Erythroblast (primary cell): ENCODE measurements around the gene NUDT3.

Experiments used
- DNase-seq, 2 experiments: peaks; one replicate each; lab custom pipeline; 2025; lab: John Stamatoyannopoulos, UW
- GATA1 ChIP-seq: IDR thresholded peaks from 2 replicates; pipeline ENCODE4 v1.6.1; 2011; ENCODE audit warnings: low read depth, mild to moderate bottlenecking, control low read depth, low read length, moderate library complexity
- POLR2A ChIP-seq: IDR thresholded peaks from 2 replicates; pipeline ENCODE4 v1.6.1; 2011; ENCODE audit warnings: mild to moderate bottlenecking, low read length

Gene NUDT3

DNA sequence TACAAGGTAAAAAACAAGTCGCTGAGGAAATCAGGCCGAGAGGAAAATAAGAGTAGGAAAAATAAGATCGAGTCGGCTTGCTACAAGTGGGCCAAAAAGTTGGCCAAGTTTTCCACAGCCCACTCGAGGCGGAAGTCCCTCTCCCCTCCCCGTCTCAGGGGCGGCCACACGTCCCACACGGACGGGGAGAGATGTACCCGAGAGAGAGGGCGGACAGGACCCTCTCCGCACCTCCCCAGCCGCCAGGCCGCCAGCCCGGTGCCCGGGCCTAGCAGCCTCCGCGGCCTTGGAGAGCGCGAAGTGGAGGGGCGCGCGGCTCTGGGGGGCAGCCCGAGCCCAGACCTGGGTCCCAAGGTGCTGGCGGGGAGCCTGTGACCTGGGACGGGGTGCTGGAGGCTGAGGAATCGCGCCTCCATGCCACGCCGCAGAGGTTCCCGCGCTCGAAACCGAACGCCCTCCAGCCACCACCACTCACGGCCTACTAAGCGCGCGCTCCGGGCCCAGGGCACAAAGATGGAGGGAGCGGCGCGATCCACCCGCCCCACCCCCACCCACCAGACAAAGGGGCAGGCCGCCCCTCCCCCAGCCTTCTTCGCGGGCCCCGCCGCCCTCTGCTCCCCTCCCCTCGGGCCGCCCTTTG is 157.7 kb downstream of the NUDT3 start:
- DNase-seq, result no peak
- no peak for TF ChIP-seq GATA1
- TF ChIP-seq POLR2A, result no peak

DNA sequence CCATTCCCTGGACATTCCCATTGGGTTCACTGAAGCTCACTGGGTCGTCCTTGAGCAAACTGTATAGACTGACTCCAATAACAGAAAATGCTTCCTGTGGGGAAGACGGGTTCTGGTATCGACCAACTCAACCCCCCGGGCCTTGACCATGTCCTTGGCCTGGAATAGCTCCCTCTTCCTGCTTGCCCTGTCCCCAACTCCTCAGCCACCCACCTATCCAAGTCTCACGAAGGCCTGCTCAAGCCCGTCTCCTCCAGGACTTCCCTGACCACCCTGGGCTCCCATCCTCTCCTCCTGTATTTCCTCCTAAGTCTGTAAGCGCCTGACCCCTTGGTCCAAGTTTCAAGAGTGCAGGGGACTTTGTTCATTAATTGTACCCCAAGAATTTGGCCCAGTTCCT is 158.6 kb downstream of the NUDT3 start:
- TF ChIP-seq GATA1 (no peak), POLR2A (no peak)
- no peak for DNase-seq

DNA sequence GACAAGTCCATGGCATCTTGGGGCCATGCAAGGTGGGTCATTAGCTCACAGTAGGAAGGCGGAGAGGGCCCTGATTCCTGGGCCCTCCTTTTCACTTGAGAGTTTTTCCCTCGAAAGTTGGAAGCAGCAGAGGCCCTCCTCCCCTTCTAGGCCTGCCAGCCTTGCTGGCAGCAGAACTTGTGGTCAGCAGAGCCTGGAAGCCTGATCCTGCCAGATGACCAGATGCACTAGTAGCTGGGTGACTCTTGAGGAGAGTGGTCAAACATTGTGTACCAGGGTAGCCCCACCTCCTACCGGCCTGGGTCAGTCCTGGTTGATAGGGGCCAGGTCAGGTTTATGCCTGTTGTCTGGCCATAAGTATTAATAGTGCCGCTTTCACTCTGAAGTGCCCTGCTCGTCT is 159.6 kb downstream of the NUDT3 start:
- no peak for DNase-seq
- no peak for TF ChIP-seq GATA1
- no peak for TF ChIP-seq POLR2A

DNA sequence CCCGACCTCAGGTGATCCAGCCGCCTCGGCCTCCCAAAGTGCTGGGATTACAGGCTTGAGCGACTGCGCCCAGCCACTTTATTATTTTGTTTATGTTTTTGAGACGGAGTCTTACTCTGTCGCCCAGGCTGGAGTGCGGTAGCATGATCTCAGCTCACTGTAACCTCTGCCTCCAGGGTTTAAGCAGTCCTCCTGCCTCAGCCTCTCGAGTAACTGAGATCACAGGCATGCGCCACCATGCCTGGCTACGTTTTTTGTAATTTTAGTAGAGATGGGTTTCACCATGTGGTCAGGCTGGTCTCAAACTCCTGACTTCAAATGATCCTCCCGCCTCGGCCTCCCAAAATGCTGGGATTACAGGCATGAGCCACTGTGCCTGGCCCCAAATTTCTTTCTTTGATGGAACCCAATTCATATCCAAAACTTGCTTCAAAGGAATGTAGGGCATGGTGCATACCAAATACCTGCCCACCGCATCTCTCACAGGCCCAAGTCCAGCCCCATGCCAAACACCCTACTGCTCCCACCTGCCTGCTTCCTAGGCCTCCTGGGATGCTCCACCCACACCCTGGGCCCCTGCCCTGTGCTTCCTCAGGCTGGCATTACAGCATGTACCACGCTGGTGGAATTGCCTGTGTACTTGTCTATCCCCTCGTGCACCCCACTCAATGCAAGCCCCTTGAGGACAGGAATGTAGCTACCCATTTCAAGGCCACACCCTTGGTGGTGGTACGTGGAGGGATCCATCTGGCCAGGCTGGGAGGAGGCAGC is 160.7 kb downstream of the NUDT3 start:
- TF ChIP-seq GATA1, result no peak
- TF ChIP-seq POLR2A, result no peak
- no peak for DNase-seq

DNA sequence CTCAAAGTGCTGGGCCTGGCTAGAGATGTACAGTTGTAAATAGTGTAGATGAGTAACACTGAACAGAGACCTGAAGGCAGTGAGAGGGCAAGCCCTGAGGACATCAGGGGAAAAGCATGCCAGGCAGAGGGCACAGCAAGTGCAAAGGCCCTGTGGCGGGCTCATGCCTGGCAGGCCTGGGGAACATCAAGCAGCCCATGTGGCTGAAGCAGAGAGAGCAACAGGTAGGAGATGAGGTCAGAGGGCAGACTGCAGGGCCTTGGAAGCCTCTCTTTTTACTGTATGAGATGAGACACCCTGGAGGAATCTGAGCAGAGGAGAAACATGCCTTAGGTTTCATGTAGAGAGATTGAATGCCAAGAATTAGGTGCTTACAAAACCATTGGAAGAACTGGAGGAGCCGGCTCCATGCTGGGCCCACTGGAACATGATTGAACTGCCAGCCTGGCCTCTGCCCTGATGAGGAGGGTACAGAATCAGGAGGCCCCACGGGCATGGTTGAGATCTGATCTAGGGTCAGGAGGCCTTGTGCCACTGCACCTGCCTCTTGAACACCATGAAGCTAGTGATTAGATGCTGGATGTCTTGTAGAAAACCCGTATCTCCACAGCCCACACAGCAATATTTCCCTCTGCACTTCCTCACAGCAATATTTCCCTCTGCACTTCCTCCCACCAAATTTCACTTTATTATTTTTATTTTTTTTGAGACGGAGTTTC is 161.7 kb downstream of the NUDT3 start:
- DNase-seq, result peak in 1 of 2 experiments; percentile 45

DNA sequence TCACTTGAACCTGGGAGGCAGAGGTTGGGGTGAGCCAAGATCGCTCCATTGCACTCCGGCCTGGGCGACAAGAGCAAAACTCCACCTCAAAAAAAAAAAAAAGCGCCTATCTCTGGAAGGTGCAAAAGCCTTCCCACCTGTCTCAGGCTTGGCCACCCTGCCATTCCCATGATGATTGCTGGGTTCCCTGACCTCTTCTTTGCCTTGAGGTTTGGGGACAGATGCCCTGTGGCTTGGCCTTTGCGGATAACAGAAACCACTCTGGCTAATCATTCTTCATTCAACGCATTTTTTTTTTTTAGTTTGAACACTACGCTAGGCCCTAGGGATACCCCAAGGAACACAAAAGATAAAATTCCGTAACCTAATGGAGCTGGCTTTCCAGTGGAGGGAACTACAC is 162.6 kb downstream of the NUDT3 start:
- TF ChIP-seq POLR2A, result no peak
- TF ChIP-seq GATA1, result no peak
- DNase-seq, result no peak

More for the DNA sequence above, 161.7 kb downstream of the NUDT3 start:
- TF ChIP-seq POLR2A, result no peak
- TF ChIP-seq GATA1, result no peak
